Aorta (tissue), 5 donors: ENCODE measurements around the gene XXYLT1. TPM values are rescaled to one million over a fixed set of nuclear protein-coding genes. Genes with fewer than 3 reads are reported as not detected.

Experiments
- ATAC-seq: fragments of 200-7000 bp; cut with Tn5 transposase; one replicate; pipeline ENCODE4 v1.9.1; 2022; ENCODE audit warnings: moderate library complexity; ENCODE audit not compliant: low FRiP score
- DNase-seq, 2 donors: peaks; one replicate each; pipeline ENCODE4 v3.0.0-alpha.2; 2020
- H3K27ac ChIP-seq, 2 donors: one replicate each; pipeline ENCODE4 v1.5.1; 2013; ENCODE audit warnings: low read length in 2 of 2, mild to moderate bottlenecking in 2 of 2, moderate library complexity in 2 of 2, control low read depth in 1 of 2, inconsistent platforms in 1 of 2, low read depth in 1 of 2
- H3K27me3 ChIP-seq, 2 donors: one replicate each; pipeline ENCODE4 v1.6.1; 2013; ENCODE audit warnings: control low read depth in 1 of 2, low read length in 1 of 2, mild to moderate bottlenecking in 1 of 2, moderate library complexity in 1 of 2; ENCODE audit not compliant: insufficient read depth in 2 of 2, control insufficient read depth in 1 of 2
- H3K36me3 ChIP-seq, 2 donors: one replicate each; pipeline ENCODE4 v1.6.1; 2013; ENCODE audit warnings: control low read depth in 1 of 2, low read length in 1 of 2, mild to moderate bottlenecking in 1 of 2; ENCODE audit not compliant: insufficient read depth in 2 of 2, control insufficient read depth in 1 of 2
- H3K4me1 ChIP-seq, 2 donors: one replicate each; pipeline ENCODE4 v1.6.1; 2013; ENCODE audit warnings: low read length in 2 of 2, control low read depth in 1 of 2, mild to moderate bottlenecking in 1 of 2, moderate library complexity in 1 of 2; ENCODE audit not compliant: insufficient read depth in 2 of 2, control insufficient read depth in 1 of 2
- H3K4me3 ChIP-seq, 2 donors: one replicate each; pipeline ENCODE4 v1.5.1; 2013; ENCODE audit warnings: low read length in 2 of 2, control low read depth in 1 of 2, mild to moderate bottlenecking in 1 of 2
- H3K9me3 ChIP-seq: one replicate; pipeline ENCODE4 v1.6.1; 2013; ENCODE audit warnings: mild to moderate bottlenecking, low read length; ENCODE audit not compliant: control insufficient read depth
- WGBS, 2 donors: extraction: QIAGEN DNeasy Blood & Tissue Kit; methylation state at CpG; one replicate each; pipeline ENCODE4 v1.1.7; 2013; 5-methylcytosine and 5-hydroxymethylcytosine counted together
- intact Hi-C, 2 donors: fragments of 100-400 bp; cut with DNase I; formaldehyde crosslinking; loops; one replicate each; pipeline versions ENCODE4 v1.14.2 to v1.15.0; 2022
- polyA plus RNA-seq, 2 donors: library from polyadenylated mRNA; stranded (reverse); fragments of 200-250 nt; gene quantifications; one replicate each; pipeline ENCODE4 v1.2.3, GENCODE V29; 2013
- total RNA-seq, 2 donors: library from RNA; stranded (reverse); fragmentation: NEBNext Ultra II Directional; extraction: Animal tissue kit (Norgen Biotek cat#: 25700); gene quantifications; one replicate each; pipeline ENCODE4 v1.2.1, GENCODE V29; 2021
- donor health status: healthy with polysubstance abuse.
- donor health status: Bipolar disorder and iron deficiency.
- donor health status: DM: no; HTN: no; CAD: no.
- donor health status: DM: no; HTN: no; CAD: no.
- donor health status: DM: yes; HTN: yes; CAD: no.

Gene XXYLT1
- total and polyA plus RNA-seq, 4 donors: 2.3 to 15.0 (median 6.9) TPM

- H3K27me3 ChIP-seq: no peaks in the 10 kb centered on the region
- 94 to 96% methylated on average over 5 of the region's 5 CpGs for WGBS, 2 donors
- no peaks in the 10 kb centered on the region for H3K36me3 ChIP-seq
- DNase-seq (no peak), ATAC-seq (no peak)
- intact Hi-C loops: no loop called here
- H3K4me1 ChIP-seq: no peaks in the 10 kb centered on the region
- no peaks in the 10 kb centered on the region for H3K9me3 ChIP-seq
- H3K27ac ChIP-seq: no peak overlapping the region
- no peak overlapping the region for H3K4me3 ChIP-seq
Measured at GRCh38 chr3:195162816-195163215, 108.1 kb downstream of the XXYLT1 start.

DNA sequence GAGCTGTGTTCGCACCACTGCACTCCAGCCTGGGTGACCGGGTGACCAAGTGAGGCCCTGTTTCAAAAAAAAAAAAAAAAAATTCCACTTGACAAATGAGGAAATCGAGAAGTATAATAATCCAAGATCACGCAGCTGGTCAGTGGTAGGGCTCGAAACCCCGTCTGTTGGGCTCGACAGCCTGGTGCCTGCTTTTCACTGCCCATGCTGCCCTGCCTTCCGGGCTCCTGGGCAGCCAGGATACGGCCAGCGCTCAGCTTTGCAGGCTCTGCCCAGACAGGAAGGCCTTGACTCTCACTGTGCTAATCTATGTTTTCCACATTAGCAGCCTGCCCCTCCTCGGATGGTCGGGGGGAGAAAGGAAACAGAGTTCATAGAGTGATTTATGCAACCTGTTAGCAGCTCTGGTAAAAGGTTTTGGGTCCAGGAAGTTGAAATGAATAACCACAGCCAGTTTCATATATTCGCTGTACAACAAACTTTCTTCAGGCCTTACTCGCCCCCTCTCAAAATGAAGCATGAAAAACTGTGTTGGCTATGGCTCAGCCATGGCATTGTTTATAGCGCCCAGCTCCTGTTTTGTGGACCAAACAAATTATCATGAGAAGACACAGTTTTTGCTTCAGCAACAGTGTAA, 108.8 kb downstream of the XXYLT1 start:
- H3K27me3 ChIP-seq: no peaks in the 10 kb centered on the region
- no peaks in the 10 kb centered on the region for H3K36me3 ChIP-seq
- intact Hi-C loops: no loop called here
- DNase-seq (no peak), ATAC-seq (peak; percentile 67)
- no peaks in the 10 kb centered on the region for H3K4me1 ChIP-seq
- no peak overlapping the region for H3K4me3 ChIP-seq
- WGBS, 2 donors: 63 to 70% methylated on average over 15 of the region's 15 CpGs
- H3K9me3 ChIP-seq: no peaks in the 10 kb centered on the region
- H3K27ac ChIP-seq: no peak overlapping the region

DNA sequence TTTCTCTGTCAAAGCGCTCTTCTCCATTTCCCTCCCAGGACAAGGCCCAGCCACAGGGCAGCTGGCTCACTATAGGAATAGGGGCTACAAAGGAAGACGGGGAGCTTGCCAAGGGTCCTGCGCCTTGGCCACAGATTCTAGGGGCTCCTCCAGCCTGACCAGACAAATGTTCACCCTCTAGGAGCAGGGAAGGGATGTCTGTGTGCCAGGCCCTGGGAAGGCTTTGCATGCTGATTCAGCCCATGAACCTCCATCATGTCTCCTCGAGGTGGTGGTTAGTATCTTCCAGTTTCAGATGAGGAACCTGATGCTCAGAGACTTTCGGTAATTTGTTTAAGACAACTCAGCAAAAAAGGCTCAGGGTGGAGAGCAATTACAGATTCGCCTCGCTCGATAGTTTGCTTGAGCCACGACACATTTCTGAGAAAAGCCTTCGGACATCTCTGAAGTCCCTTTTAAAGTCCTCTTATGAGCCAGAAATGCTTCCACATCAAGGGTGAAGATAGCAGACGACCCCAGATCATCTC, 110.0 kb downstream of the XXYLT1 start:
- Histone ChIP-seq H3K27me3 (no peaks in the 10 kb centered on the region), H3K36me3 (no peaks in the 10 kb centered on the region), H3K27ac (no peak overlapping the region), H3K4me1 (no peaks in the 10 kb centered on the region), H3K9me3 (no peaks in the 10 kb centered on the region), H3K4me3 (no peak overlapping the region)
- no peak for DNase-seq
- WGBS, 2 donors: 96 to 98% methylated on average over 11 of the region's 11 CpGs
- intact Hi-C loops: no loop called here
- no peak for ATAC-seq

- intact Hi-C loops: no loop called here
- Histone ChIP-seq H3K4me3 (no peak overlapping the region), H3K4me1 (no peaks in the 10 kb centered on the region), H3K9me3 (no peaks in the 10 kb centered on the region), H3K36me3 (no peaks in the 10 kb centered on the region), H3K27ac (no peak overlapping the region), H3K27me3 (no peaks in the 10 kb centered on the region)
- ATAC-seq: peak; percentile 19
- no peak for DNase-seq
- WGBS, 2 donors: 78 to 85% methylated on average over 14 of the region's 14 CpGs
Measured at GRCh38 chr3:195160257-195160898, 110.6 kb downstream of the XXYLT1 start.

- no peak overlapping the region for H3K27ac ChIP-seq
Measured at GRCh38 chr3:195159814-195160165, 111.2 kb downstream of the XXYLT1 start.

DNA sequence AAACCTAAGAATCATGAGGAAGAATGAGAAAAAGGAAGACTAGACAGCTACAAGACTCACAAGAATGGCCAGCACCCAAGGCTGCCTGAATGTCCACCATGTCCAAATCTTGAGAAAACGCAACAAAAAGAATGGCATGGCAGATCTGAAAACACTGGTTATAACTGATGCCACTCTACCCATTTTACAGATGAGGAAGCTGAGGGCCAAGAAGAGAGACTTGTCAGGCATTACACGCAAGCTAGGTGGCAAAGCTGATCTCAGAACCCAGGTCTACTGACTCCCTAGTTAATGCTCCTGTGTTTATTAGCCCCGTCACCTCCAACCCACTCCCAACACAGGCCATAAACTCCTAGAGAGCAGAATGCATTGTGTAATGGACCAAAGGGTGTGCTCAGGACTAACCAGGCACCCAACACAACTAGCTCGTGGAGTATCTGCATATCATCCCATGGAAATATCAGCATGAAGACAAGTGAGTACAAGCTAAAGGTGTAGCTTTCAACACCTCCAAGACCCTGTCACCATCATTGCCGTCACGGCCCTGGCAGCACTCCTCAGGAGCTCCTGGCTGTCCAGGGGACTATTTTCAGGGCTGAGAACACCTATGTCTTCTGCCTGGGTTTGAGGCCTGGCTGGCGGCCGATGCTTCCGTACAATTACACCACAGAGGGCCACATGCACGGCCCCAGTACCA, 111.7 kb downstream of the XXYLT1 start:
- no peaks in the 10 kb centered on the region for H3K4me1 ChIP-seq
- H3K4me3 ChIP-seq: no peak overlapping the region
- WGBS, 2 donors: 93 to 95% methylated on average over 10 of the region's 10 CpGs
- H3K36me3 ChIP-seq: no peaks in the 10 kb centered on the region
- no peak overlapping the region for H3K27ac ChIP-seq
- H3K27me3 ChIP-seq: no peaks in the 10 kb centered on the region
- no peak for DNase-seq
- no peaks in the 10 kb centered on the region for H3K9me3 ChIP-seq
- intact Hi-C loops: loop anchor here in 1 of 2 donors (10.0 kb wide), 1 partner anchor 106 kb away; no protein-coding TSS in a partner anchor
- no peak for ATAC-seq

More at GRCh38 chr3:195159814-195160165, 111.2 kb downstream of the XXYLT1 start:
- Histone ChIP-seq H3K36me3 (no peaks in the 10 kb centered on the region), H3K27me3 (no peaks in the 10 kb centered on the region), H3K4me3 (no peak overlapping the region), H3K9me3 (no peaks in the 10 kb centered on the region), H3K4me1 (no peaks in the 10 kb centered on the region)
- WGBS, 2 donors: 92 to 96% methylated on average over 6 of the region's 6 CpGs
- ATAC-seq (no peak), DNase-seq (no peak)
- intact Hi-C loops: loop anchor here in 1 of 2 donors (10.0 kb wide), 1 partner anchor 105 kb away; no protein-coding TSS in a partner anchor

- H3K4me1 ChIP-seq: no peaks in the 10 kb centered on the region
- H3K4me3 ChIP-seq: no peak overlapping the region
- no peak overlapping the region for H3K27ac ChIP-seq
- intact Hi-C loops: loop anchor here in 1 of 2 donors (10.0 kb wide), 1 partner anchor 108 kb away; no protein-coding TSS in a partner anchor
- WGBS, 2 donors: 95 to 96% methylated on average over 20 of the region's 20 CpGs
- ATAC-seq (no peak), DNase-seq (no peak)
- H3K36me3 ChIP-seq: no peaks in the 10 kb centered on the region
- H3K27me3 ChIP-seq: no peaks in the 10 kb centered on the region
- no peaks in the 10 kb centered on the region for H3K9me3 ChIP-seq
Measured at GRCh38 chr3:195156286-195156890, 114.6 kb downstream of the XXYLT1 start.

DNA sequence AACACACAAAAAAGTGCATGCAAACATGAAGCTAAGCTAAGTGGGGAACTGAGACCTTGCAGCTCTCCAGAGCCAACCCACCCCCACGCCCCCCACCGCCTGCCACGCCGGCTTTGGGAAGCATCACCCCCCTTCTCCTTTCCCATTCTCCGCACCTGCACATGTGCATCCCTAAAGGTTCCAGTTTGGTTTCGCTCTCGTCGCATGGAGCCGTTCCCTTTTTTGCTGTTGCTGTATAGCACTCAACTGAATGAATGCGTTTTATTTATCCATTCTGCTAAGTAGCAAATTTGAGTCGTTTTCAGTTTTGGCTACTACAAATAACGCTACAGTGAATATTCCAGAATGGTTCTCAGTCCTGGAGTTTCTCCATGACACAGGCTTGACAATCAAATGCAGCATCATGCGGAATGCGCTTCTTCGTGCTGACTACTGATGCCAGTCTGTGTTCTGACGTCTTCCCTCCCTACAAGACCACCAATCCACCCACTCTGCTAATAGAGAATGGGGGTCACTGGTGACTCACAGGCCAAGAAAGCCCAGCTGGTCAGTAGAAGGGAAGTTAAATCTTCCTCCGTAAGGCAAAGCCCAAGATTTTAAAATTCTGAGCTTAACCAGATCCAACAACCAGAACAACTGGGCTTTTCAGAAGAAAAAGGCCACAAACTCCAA, 115.3 kb downstream of the XXYLT1 start:
- ATAC-seq: no peak
- intact Hi-C loops: loop anchor here in 1 of 2 donors (10.0 kb wide), 1 partner anchor 109 kb away; no protein-coding TSS in a partner anchor

More for the DNA sequence above, 115.3 kb downstream of the XXYLT1 start:
- no peaks in the 10 kb centered on the region for H3K9me3 ChIP-seq
- no peaks in the 10 kb centered on the region for H3K4me1 ChIP-seq
- no peak overlapping the region for H3K4me3 ChIP-seq
- no peak for DNase-seq
- no peaks in the 10 kb centered on the region for H3K27me3 ChIP-seq
- H3K27ac ChIP-seq: no peak overlapping the region
- no peaks in the 10 kb centered on the region for H3K36me3 ChIP-seq
- 93 to 97% methylated on average over 17 of the region's 17 CpGs for WGBS, 2 donors
